Stomach (tissue), 9 donors: ENCODE measurements around the gene IFNLR1. TPM values are rescaled to one million over a fixed set of nuclear protein-coding genes. Genes with fewer than 3 reads are reported as not detected.

Experiments used
- DNase-seq, 2 donors: peaks; one replicate each; pipeline versions ENCODE4 v3.0.0 to v3.0.0-alpha.2; 2013 to 2019
- H3K27ac ChIP-seq, 5 donors: fragments of 200-600 bp in 4 of 5; sonication (generic) in 4 of 5; one replicate each; pipeline ENCODE4 v1.5.1; 2013 to 2019; ENCODE audit warnings: mild to moderate bottlenecking in 1 of 5, moderate library complexity in 1 of 5
- H3K27me3 ChIP-seq, 3 donors: fragments of 200-600 bp; sonication (generic); one replicate each; pipeline ENCODE4 v1.5.1; 2017 to 2019; ENCODE audit warnings: mixed run types in 1 of 3
- H3K36me3 ChIP-seq, 4 donors: fragments of 200-600 bp; sonication (generic); 1 replicate in 3 of 4; 2 replicates in 1 of 4; pipeline ENCODE4 v1.5.1; 2016 to 2019
- H3K4me1 ChIP-seq, 4 donors: fragments of 200-600 bp; sonication (generic); one replicate each; pipeline ENCODE4 v1.5.1; 2016 to 2019
- H3K4me3 ChIP-seq, 4 donors: fragments of 200-600 bp; sonication (generic) in 3 of 4; one replicate each; pipeline ENCODE4 v1.5.1; 2016 to 2019; ENCODE audit warnings: mild to moderate bottlenecking in 1 of 4
- H3K9me3 ChIP-seq, 4 donors: fragments of 200-600 bp; sonication (generic); one replicate each; pipeline ENCODE4 v1.5.1; 2016 to 2019
- CTCF ChIP-seq, 7 experiments: fragments of 450-650 bp in 4 of 7; fragments of 200-600 bp in 3 of 7; sonication (generic) in 3 of 7; IDR thresholded peaks; one replicate each; pipeline ENCODE4 v1.5.1; 2016 to 2019; ENCODE audit warnings: antibody characterized with exemption in 7 of 7, control low read depth in 2 of 7, mild to moderate bottlenecking in 1 of 7
- EP300 ChIP-seq: sonication (generic); formaldehyde crosslinking; IDR thresholded peaks from one replicate; pipeline ENCODE4 v1.6.1; 2017; ENCODE audit warnings: antibody characterized with exemption
- POLR2A ChIP-seq, 4 donors: fragments of 450-650 bp; IDR thresholded peaks; one replicate each; pipeline ENCODE4 v1.6.1; 2016; ENCODE audit warnings: antibody characterized with exemption in 4 of 4, control low read depth in 2 of 4, mild to moderate bottlenecking in 1 of 4, moderate library complexity in 1 of 4
- POLR2AphosphoS5 ChIP-seq, 3 donors: sonication (generic); formaldehyde crosslinking; IDR thresholded peaks; one replicate each; pipeline ENCODE4 v1.6.1; 2016; ENCODE audit warnings: antibody characterized with exemption in 3 of 3
- WGBS, 5 donors: extraction: QIAGEN DNeasy Blood & Tissue Kit in 3 of 5; methylation state at CpG; one replicate each; pipeline versions ENCODE4 v1.1.5 to v1.1.7; 2013 to 2018; 5-methylcytosine and 5-hydroxymethylcytosine counted together
- intact Hi-C: fragments of 100-400 bp; cut with DNase I; formaldehyde crosslinking; loops from one replicate; pipeline ENCODE4 v1.15.1; 2023; ENCODE audit warnings: low total_unique reads
- polyA plus RNA-seq, 3 donors: library from polyadenylated mRNA; stranded (reverse); fragments of 200-250 nt; gene quantifications; one replicate each; pipeline ENCODE4 v1.2.3, GENCODE V29; 2013
- total RNA-seq, 5 donors: library from RNA; depleted of rRNA; stranded (reverse); fragments of >200 nt; gene quantifications; one replicate each; pipeline versions ENCODE4 v1.1.0 to v1.2.3, GENCODE V29; 2014 to 2016
- donor health status: healthy with polysubstance abuse.
- donor health status: Bipolar disorder and iron deficiency.
- donor health status: healthy.

The IFNLR1 gene
- total and polyA plus RNA-seq, 8 donors, result 0.31 to 6.1 (median 1.1) TPM; not detected in 1

- Histone ChIP-seq H3K4me3 (no peak overlapping the region), H3K36me3 (no peaks in the 10 kb centered on the region), H3K27me3 (peaks cover 0 to 11% (median 0%) of the 10 kb centered on the region in 3 donors), H3K27ac (no peak overlapping the region), H3K4me1 (peaks cover 0 to 19% (median 7%) of the 10 kb centered on the region in 4 donors), H3K9me3 (no peaks in the 10 kb centered on the region)
- DNase-seq, result peak in 1 of 2 donors; percentile 45
- intact Hi-C loops, result no loop called here
- 78 to 91% (median 87%) methylated on average over 9 to 18 of the region's 18 CpGs for WGBS, 5 donors
- TF ChIP-seq EP300, result no peak
- TF ChIP-seq CTCF (IDR thresholded peaks at IDR 0.05), result no peak
- TF ChIP-seq POLR2A (IDR thresholded peaks at IDR 0.05), result no peak
- TF ChIP-seq POLR2AphosphoS5 (IDR thresholded peaks at IDR 0.05), result no peak
These were observed 79.5 kb downstream of the IFNLR1 start for GRCh38 chr1:24107462-24108138.

GRCh38 chr1:24105368-24106160 lies 81.5 kb downstream of the IFNLR1 start:
- WGBS, 5 donors, result 85 to 90% (median 87%) methylated on average over 18 to 19 of the region's 19 CpGs

GRCh38 chr1:24104854-24105253 lies 82.2 kb downstream of the IFNLR1 start:
- intact Hi-C loops, result no loop called here
- DNase-seq, result no peak
- WGBS, 5 donors, result 87 to 95% (median 89%) methylated on average over 2 to 7 of the region's 7 CpGs

More at GRCh38 chr1:24105368-24106160, 81.5 kb downstream of the IFNLR1 start:
- Histone ChIP-seq H3K27ac (no peak overlapping the region), H3K4me3 (no peak overlapping the region), H3K36me3 (no peaks in the 10 kb centered on the region), H3K27me3 (no peaks in the 10 kb centered on the region), H3K9me3 (no peaks in the 10 kb centered on the region), H3K4me1 (peaks cover 0 to 8% (median 0%) of the 10 kb centered on the region in 4 donors)
- TF ChIP-seq POLR2A (IDR thresholded peaks at IDR 0.05) (no peak), CTCF (IDR thresholded peaks at IDR 0.05) (no peak), EP300 (no peak), POLR2AphosphoS5 (IDR thresholded peaks at IDR 0.05) (no peak)
- intact Hi-C loops, result no loop called here
- DNase-seq, result no peak

More at GRCh38 chr1:24104854-24105253, 82.2 kb downstream of the IFNLR1 start:
- Histone ChIP-seq H3K27me3 (no peaks in the 10 kb centered on the region), H3K27ac (no peak overlapping the region), H3K36me3 (no peaks in the 10 kb centered on the region), H3K9me3 (no peaks in the 10 kb centered on the region), H3K4me1 (peaks cover 0 to 8% (median 0%) of the 10 kb centered on the region in 4 donors), H3K4me3 (no peak overlapping the region)
- TF ChIP-seq CTCF (IDR thresholded peaks at IDR 0.05) (no peak), EP300 (no peak), POLR2AphosphoS5 (IDR thresholded peaks at IDR 0.05) (no peak), POLR2A (IDR thresholded peaks at IDR 0.05) (no peak)

Other genes with a start within 250 kb of the IFNLR1 start
- gene PNRC2, start 227.5 kb downstream of the IFNLR1 start, total RNA-seq, result 100 to 1,000 TPM in 1 of 5 donors, 10 to 100 TPM in 4; 38.5 to 181 (median 66.6) TPM
- gene PNRC2, start 227.5 kb downstream of the IFNLR1 start, polyA plus RNA-seq, result 100 to 1,000 TPM in 2 of 3 donors, 10 to 100 TPM in 1; 59.3 to 172 (median 103) TPM
- 100 to 1,000 TPM in 4 of 5 donors, 10 to 100 TPM in 1; 60.7 to 285 (median 136) TPM for gene SRSF10, start 207.0 kb downstream of the IFNLR1 start, total RNA-seq
- gene SRSF10, start 207.0 kb downstream of the IFNLR1 start, polyA plus RNA-seq, result 10 to 100 TPM; 41.7 to 54.9 (median 43.3) TPM
- gene MYOM3, start 75.2 kb downstream of the IFNLR1 start, total RNA-seq, result 1 to 10 TPM in 2 of 5 donors, under 1 TPM in 2, not detected in 1; 0.14 to 1.8 (median 1.1) TPM
- gene MYOM3, start 75.2 kb downstream of the IFNLR1 start, polyA plus RNA-seq, result under 1 TPM; 0.12 to 0.18 (median 0.15) TPM
- 1 to 10 TPM in 3 of 5 donors, under 1 TPM in 1, not detected in 1; 0.43 to 4.1 (median 2.0) TPM for gene IL22RA1, start 44.1 kb downstream of the IFNLR1 start, total RNA-seq
- gene IL22RA1, start 44.1 kb downstream of the IFNLR1 start, polyA plus RNA-seq, result 1 to 10 TPM; 1.2 to 2.1 (median 1.4) TPM
- under 1 TPM in 1 of 5 donors, not detected in 4; 0.73 TPM for gene GRHL3, start 132.1 kb upstream of the IFNLR1 start, total RNA-seq
- gene GRHL3, start 132.1 kb upstream of the IFNLR1 start, polyA plus RNA-seq, result 10 to 100 TPM in 1 of 3 donors, under 1 TPM in 2; 0.19 to 13.9 (median 0.61) TPM
- 10 to 100 TPM in 1 of 5 donors, 1 to 10 TPM in 2, under 1 TPM in 1, not detected in 1; 0.45 to 51.0 (median 6.6) TPM for gene STPG1, start 226.5 kb upstream of the IFNLR1 start, total RNA-seq
- 1 to 10 TPM; 3.2 to 5.2 (median 3.7) TPM for gene STPG1, start 226.5 kb upstream of the IFNLR1 start, polyA plus RNA-seq
- 100 to 1,000 TPM in 1 of 5 donors, 10 to 100 TPM in 3, 1 to 10 TPM in 1; 3.5 to 122 (median 33.0) TPM for gene NIPAL3, start 228.5 kb upstream of the IFNLR1 start, total RNA-seq
- 1 to 10 TPM; 3.2 to 7.5 (median 7.1) TPM for gene NIPAL3, start 228.5 kb upstream of the IFNLR1 start, polyA plus RNA-seq